HG03469 (cell line): ENCODE measurements around the gene XAB2.
"Not testable (repeated sequence)": the region's sequence is repeated elsewhere in the genome, so short reads cannot be mapped to it uniquely, and the experiment has no call there.

ENCODE experiments used
- ATAC-seq: cut with Tn5 transposase; IDR thresholded peaks from one replicate; pipeline ENCODE4 v1.9.1; 2021; ENCODE audit warnings: mild to moderate bottlenecking, moderate library complexity, moderate number of reproducible peaks; ENCODE audit not compliant: unreplicated experiment

Gene XAB2

DNA sequence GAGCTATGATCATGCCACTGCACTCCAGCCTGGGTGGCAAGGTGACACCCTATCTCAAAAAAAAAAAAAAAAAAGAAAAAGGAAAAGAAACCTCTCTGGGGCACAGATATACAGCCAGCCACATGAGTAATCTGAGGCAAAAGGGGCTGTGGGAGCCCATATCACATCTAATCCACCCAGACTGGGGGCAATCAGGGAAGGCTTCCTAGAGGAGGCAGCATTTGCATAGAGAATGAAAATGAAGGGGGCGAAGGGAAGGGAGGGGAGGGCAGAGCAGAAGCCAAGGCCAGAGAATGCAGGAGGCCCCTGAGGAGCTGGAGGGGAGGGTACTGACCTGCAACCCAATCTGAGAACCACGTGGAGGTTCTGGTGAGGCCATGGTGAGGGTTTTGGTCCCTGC lies 20.8 kb upstream of the XAB2 start:
- ATAC-seq: no peak

- no peak for ATAC-seq
These were observed 19.1 kb upstream of the XAB2 start for GRCh38 chr19:7648265-7649014.

DNA sequence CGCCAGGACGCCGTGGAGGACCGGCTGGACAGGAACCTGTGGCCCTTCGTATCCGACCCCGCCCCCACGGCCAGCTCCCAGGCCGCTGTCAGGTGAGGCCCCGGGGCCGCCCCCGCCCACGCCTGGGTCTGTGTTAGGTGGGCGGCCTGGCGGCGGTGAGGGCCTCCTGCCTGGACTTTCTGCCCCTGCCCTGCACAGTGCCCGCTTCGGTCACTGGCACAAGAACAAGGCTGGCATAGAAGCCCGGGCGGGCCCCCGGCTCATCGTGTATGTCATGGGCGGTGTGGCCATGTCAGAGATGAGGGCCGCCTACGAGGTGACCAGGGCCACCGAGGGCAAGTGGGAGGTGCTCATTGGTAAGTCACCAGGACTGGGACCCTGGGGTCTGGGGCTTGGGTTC lies 17.8 kb upstream of the XAB2 start:
- no peak for ATAC-seq

DNA sequence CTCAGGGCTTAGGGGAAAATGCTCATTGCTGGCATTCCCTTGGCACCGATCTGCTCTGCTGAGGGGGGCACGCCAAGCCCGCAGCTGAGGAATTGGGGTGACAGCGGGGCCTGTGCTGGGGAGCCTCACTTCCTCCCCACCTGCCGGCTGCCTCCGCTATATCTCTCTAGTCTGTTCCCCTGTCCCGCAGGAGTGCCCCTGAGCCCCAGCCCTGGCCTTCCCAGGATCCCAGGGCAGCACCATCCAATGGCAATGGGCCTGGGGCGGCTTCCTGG lies 17.0 kb upstream of the XAB2 start:
- ATAC-seq: no peak

DNA sequence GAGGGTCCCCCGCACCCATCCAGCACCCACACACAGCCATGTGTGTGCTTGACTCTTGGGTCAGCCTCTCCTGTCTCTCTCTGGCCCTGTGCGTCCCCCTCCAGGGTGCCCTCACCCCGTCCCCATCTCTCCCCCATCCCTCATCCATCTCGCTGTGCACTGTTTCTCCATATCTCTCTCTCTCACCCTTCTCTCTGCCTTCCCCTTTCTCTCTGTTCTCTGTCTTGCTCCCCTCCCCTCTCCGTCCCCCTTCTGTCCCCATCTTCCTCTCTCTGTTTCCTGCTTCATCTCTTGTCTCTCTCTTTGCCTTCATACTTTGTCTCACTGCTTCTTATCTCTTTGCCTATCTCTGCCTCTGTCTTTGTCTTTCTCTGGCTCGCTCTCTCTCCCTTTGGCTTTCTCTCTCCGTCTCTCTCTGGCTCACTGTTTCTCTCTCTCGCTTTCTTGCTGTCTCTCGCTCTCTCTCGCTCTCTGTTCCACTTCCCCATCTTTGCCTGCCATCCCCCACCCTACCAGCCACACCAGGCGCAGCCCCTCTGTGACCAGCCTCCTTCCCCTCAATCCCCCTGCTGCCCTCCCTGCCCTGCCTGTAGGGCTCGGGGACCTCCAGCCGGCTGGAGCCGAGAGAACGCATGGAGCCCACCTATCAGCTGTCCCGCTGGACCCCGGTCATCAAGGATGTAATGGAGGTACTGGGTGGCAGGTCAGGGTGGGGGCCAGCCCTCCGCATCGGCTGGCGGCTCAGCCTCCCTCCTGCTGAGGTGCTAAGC lies 16.5 kb upstream of the XAB2 start:
- ATAC-seq: no peak

DNA sequence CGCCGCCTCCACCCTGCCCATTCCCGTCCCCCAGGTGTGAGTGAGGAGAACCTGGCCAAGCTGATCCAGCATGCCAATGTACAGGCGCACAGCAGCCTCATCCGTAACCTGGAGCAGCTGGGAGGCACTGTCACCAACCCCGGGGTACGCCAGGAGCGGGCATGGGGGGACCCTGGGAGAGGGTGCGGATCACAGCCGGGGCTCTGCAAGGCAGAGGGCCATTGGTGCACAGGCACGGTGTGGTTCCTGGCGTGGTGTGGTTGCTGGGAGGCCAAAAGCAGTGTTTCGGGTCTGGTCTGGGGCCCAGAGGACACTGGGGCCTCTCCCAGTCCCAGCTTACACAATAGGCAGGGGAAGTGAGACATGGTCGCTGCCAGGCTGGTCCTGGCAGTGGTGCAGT lies 15.8 kb upstream of the XAB2 start:
- ATAC-seq: no peak

GRCh38 chr19:7644550-7644877 lies 15.2 kb upstream of the XAB2 start:
- no peak for ATAC-seq

DNA sequence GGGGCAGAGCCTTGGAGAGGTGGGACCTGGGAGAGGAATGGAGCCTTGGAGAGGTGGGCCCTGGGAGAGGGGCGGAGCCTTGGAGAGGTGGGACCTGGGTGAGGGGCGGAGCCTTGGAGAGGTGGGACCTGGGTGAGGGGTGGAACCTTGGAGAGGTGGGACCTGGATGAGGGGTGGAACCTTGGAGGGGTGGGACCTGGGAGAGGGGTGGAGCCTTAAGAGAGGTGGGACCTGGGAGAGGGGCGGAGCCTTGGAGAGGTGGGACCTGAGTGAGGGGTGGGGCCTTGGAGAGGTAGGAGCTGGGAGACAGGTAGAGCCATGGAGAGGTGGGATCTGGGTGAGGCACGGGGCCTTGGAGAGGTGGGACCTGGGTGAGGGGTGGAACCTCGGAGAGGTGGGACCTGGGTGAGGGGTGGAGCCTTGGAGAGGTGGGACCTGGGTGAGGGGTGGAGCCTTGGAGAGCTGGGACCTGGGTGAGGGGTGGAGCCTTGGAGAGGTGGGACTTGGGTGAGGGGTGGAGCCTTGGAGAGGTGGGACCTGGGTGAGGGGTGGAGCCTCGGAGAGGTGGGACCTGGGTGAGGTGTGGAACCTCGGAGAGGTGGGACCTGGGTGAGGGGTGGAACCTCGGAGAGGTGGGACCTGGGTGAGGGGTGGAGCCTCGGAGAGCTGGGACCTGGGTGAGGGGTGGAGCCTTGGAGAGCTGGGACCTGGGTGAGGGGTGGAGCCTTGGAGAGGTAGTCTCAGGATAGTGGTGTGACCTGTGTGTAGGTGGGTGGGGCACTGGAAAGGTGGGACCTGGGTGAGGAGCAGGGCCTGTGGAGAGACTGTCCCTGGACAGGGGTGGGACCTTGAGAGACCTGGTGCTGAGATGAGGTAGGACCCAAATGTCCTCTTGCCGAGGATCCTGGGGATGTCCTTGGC lies 14.5 kb upstream of the XAB2 start:
- not testable (repeated sequence) for ATAC-seq

- ATAC-seq: no peak
These were observed 13.7 kb upstream of the XAB2 start for GRCh38 chr19:7643031-7643415.

GRCh38 chr19:7642295-7643030 lies 13.1 kb upstream of the XAB2 start:
- no peak for ATAC-seq

GRCh38 chr19:7641290-7642276 lies 12.2 kb upstream of the XAB2 start:
- no peak for ATAC-seq

GRCh38 chr19:7640803-7641202 lies 11.5 kb upstream of the XAB2 start:
- ATAC-seq: no peak

DNA sequence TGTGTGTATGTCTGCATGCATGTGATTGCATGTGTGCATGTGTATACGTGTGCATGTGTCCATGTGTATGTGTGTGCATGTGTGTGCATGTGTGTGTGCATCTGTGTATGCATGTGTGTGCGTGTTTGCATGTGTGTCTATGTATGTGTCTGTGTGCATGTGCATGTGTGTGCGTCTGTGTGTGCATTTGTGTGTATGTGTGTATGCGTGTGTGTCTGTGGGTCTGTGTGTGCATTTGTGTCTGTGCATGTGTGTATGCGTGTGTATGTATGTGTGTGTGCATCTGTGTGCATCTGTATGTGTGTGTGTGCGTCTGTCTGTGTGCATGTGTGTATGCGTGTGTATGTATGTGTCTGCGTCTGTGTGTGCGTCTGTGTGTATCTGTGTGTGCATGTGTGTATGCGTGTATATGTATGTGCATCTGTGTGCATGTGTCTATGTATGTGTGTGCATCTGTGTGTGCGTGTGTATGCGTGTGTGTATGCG lies 10.6 kb upstream of the XAB2 start:
- ATAC-seq: no peak

DNA sequence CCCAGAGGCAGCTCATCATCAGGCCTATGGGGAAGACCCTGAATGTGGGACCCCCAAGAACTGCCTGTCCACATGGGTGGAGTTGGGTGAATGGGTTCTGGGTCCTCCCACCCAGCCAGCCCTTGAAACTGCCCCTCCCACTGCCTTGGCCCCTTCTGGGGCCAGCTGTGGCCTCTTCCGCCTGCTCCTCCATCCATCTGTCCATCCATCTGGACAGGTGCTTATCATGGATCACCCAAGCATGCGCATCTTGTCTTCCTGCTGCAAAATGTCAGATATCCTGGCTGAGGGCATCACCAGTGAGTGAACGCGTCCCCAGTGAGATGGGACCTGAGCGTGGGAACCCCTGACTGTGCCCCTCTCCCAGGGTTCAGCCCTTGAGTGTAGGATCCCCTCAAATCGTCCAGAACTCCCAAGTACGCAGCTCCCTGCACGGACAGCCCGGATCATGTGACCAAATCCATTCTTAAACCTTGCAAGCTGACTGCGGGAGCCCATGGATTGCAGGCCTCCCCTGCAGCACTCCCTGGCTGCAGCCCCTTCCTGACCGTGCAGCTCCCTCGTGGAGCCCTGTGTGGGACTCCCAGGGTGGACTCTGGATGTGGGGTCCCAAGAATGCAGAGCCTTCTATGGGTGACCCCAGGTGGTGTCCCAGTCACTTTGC lies 9.6 kb upstream of the XAB2 start:
- ATAC-seq: no peak

DNA sequence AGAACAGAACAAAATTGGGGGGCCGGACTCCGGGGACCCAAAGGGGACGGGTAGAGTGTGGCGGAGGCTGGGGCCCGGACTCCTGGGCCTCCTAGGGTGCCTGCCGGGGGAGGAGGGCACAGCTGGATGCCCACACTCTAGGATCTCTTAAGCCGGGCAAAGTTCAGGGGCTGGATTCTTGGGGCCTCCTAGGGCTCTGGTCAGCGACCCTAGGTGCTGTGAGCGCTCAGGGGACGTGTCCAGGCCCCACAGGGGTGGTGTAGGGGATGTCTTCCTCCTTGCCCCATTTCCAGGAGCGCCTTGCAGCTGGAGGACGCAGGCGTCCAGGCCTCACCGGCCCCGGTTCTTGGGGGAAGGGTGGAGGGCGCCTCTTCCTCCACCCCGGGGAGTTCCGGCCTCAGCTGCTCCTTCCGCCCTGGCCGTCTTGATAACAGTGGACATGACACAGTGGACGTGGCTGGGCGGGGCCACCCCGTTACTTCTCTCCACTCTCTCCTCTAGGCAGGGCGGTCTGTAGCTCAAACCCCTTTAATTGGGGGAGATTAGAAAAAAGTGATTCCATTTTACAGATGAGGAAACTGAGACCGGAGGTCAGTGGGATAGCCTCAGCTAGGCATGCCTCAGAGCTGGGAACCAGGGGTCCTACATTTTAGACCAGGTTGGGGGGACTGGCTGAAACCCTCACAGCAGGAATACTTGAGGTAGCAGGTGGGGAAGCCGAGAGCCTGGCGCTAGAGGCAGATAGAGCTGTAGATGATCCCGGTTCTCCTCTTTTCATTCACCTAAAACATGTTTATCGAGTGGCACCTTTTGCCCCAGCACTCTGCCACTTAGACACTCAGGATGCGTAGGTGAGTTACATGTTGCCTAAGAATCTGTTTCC lies 8.3 kb upstream of the XAB2 start:
- ATAC-seq: no peak

GRCh38 chr19:7636691-7637373 lies 7.5 kb upstream of the XAB2 start, which contains the start of gene STXBP2:
STXBP2 (plus strand) TSS chr19:7637110; CDS start chr19:7637150, 40 bp downstream.
- no peak for ATAC-seq

GRCh38 chr19:7636317-7636690 lies 7.0 kb upstream of the XAB2 start:
- no peak for ATAC-seq

DNA sequence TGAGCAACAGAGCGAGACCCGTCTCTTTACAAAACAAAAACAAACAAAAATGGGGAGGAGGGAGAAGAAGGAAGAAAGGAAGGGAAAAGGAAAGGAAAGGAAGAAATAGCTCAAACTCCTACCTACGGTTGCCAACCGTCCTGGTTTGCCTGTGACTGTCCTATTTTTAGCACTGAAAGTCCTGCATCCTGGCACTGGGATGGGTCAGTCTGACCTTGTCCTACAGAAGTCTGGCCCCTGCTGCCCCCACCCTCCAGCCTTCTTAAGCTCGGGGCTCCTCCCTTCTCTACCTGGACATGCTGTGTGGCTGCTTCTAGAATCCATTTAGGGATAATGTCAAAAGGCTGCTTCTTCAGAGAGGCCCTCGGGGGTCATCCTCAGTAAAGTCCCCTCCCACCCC lies 6.3 kb upstream of the XAB2 start:
- no peak for ATAC-seq
